ENCODE data around the gene ARAP1.

ARAP1 gene

GRCh38 chr11:72685560-72686480, 66.4 kb downstream of the ARAP1 start:
- DNase-seq (ENCODE audit: low read depth), result peak; percentile 86
- no peak for TF ChIP-seq CTCF (conservative IDR thresholded peaks at IDR 0.05; ENCODE audit: low read length)
- H3K4me3 ChIP-seq (ENCODE audit: low read length), result no peak overlapping the region

GRCh38 chr11:72684236-72684912, 67.8 kb downstream of the ARAP1 start:
- DNase-seq (ENCODE audit: low read depth), result peak; percentile 60
- TF ChIP-seq CTCF (conservative IDR thresholded peaks at IDR 0.05; ENCODE audit: low read length), result peak; percentile 67
- H3K4me3 ChIP-seq (ENCODE audit: low read length), result no peak overlapping the region

GRCh38 chr11:72683782-72684200, 68.4 kb downstream of the ARAP1 start:
- DNase-seq (ENCODE audit: low read depth), result peak; percentile 18
- TF ChIP-seq CTCF (conservative IDR thresholded peaks at IDR 0.05; ENCODE audit: low read length), result peak; percentile 88

GRCh38 chr11:72682858-72683243, 69.4 kb downstream of the ARAP1 start:
- DNase-seq (ENCODE audit: low read depth), result no peak
- H3K4me3 ChIP-seq (ENCODE audit: low read length), result no peak overlapping the region
- no peak for TF ChIP-seq CTCF (conservative IDR thresholded peaks at IDR 0.05; ENCODE audit: low read length)

More at GRCh38 chr11:72683782-72684200, 68.4 kb downstream of the ARAP1 start:
- no peak overlapping the region for H3K4me3 ChIP-seq (ENCODE audit: low read length)

GRCh38 chr11:72682238-72682857, 69.9 kb downstream of the ARAP1 start:
- TF ChIP-seq CTCF (conservative IDR thresholded peaks at IDR 0.05; ENCODE audit: low read length), result no peak
- DNase-seq (ENCODE audit: low read depth), result no peak
- H3K4me3 ChIP-seq (ENCODE audit: low read length), result no peak overlapping the region

- DNase-seq (ENCODE audit: low read depth), result peak; percentile 13
- TF ChIP-seq CTCF (conservative IDR thresholded peaks at IDR 0.05; ENCODE audit: low read length), result no peak
- no peak overlapping the region for H3K4me3 ChIP-seq (ENCODE audit: low read length)
These were observed 70.7 kb downstream of the ARAP1 start for GRCh38 chr11:72681226-72682153.

Measured in AG10803 (cell line).